Spleen (tissue), 7 donors: ENCODE data around the gene UACA.

ENCODE experiments used
- POLR2A ChIP-seq, 3 donors: fragments of 450-650 bp; IDR thresholded peaks; one replicate each; pipeline ENCODE4 v1.5.1; 2017; ENCODE audit warnings: antibody characterized with exemption in 3 of 3, mild to moderate bottlenecking in 1 of 3
- TF ChIP-seq, protein P1 (sequence below), 11 experiments: fragments of 200-600 bp in 7 of 11; fragments of 450-650 bp in 4 of 11; sonication (generic) in 4 of 11; IDR thresholded peaks in 8 of 11; conservative IDR thresholded peaks in 3 of 11; 1 replicate in 7 of 11; 2 replicates in 4 of 11; pipeline versions ENCODE4 v1.4.0 to v1.8.0; 2016 to 2021; ENCODE audit warnings: antibody characterized with exemption in 11 of 11, inconsistent platforms in 4 of 11, mild to moderate bottlenecking in 1 of 11
- donor health status: DM: no; HTN: no; CAD: no; lungs with moderate emphysema.
- donor health status: DM: no; HTN: no; CAD: no.
- donor health status: DM: no; HTN: no; CAD: no.

DNA sequence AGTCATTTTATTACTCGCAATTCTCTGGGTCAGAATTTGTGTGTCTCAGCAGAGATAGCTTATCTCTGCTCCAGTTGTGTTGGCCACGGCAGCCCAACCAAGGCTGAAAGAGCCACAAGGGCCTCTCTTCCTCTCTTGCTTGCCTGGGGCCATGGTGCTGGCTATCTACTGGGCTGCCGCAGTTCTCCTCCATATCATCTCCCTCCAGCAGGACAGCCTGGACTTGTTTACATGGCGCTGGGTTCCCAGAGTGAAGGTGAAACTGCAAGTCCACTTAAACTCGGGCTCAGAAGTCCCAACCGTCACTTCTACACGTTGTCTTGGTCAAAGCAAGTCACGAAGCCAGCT, 134.8 kb downstream of the UACA start:
- TF ChIP-seq POLR2A (IDR thresholded peaks at IDR 0.05), result no peak
- TF ChIP-seq, protein P1, sequence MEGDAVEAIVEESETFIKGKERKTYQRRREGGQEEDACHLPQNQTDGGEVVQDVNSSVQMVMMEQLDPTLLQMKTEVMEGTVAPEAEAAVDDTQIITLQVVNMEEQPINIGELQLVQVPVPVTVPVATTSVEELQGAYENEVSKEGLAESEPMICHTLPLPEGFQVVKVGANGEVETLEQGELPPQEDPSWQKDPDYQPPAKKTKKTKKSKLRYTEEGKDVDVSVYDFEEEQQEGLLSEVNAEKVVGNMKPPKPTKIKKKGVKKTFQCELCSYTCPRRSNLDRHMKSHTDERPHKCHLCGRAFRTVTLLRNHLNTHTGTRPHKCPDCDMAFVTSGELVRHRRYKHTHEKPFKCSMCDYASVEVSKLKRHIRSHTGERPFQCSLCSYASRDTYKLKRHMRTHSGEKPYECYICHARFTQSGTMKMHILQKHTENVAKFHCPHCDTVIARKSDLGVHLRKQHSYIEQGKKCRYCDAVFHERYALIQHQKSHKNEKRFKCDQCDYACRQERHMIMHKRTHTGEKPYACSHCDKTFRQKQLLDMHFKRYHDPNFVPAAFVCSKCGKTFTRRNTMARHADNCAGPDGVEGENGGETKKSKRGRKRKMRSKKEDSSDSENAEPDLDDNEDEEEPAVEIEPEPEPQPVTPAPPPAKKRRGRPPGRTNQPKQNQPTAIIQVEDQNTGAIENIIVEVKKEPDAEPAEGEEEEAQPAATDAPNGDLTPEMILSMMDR (IDR thresholded peaks at IDR 0.05 in 8 of 11, conservative IDR thresholded peaks at IDR 0.05 in 3 of 11), result no peak
